PFSK-1 (cell line): Measurements from ENCODE around the gene SEPTIN6.

Experiments
- POLR2AphosphoS5 ChIP-seq: IDR thresholded peaks from 2 replicates; pipeline ENCODE4 v1.6.1; 2012; ENCODE audit warnings: low read depth, mild to moderate bottlenecking, control low read depth, low read length, moderate library complexity
- REST ChIP-seq, 2 experiments: IDR thresholded peaks; 2 replicates each; pipeline versions ENCODE4 v1.6.1 to v1.8.0; 2011 to 2012; ENCODE audit warnings: low read depth in 2 of 2, low read length in 2 of 2, control low read depth in 1 of 2, inconsistent platforms in 1 of 2, mild to moderate bottlenecking in 1 of 2, moderate library complexity in 1 of 2; ENCODE audit not compliant: insufficient read depth in 1 of 2

- TF ChIP-seq POLR2AphosphoS5 (no peak), REST (IDR thresholded peaks at IDR 0.05; ENCODE audit: insufficient read depth in 1 of 2, low read depth in 2 of 2, low read length in 2 of 2) (no peak)
Observed at GRCh38 chrX:119648421-119648775, 44.6 kb downstream of the SEPTIN6 start.
